Body of pancreas (tissue), 4 donors: ENCODE data around the gene RUNDC3A. TPM values are rescaled to one million over a fixed set of nuclear protein-coding genes. Genes with fewer than 3 reads are reported as not detected.
"Not testable (repeated sequence)": the region's sequence is repeated elsewhere in the genome, so short reads cannot be mapped to it uniquely, and the experiment has no call there.

Experiments used
- ATAC-seq: fragments of 150-250 bp; one replicate; pipeline ENCODE4 v1.9.1; 2016
- DNase-seq, 4 donors: peaks; one replicate each; pipeline ENCODE4 v3.0.0-alpha.2; 2019
- H3K27ac ChIP-seq, 4 donors: fragments of 200-600 bp; sonication (generic); 1 replicate in 3 of 4; 2 replicates in 1 of 4; pipeline versions ENCODE4 v1.5.1 to v1.6.1; 2016 to 2019; ENCODE audit warnings: mild to moderate bottlenecking in 1 of 4, mixed read lengths in 1 of 4, moderate library complexity in 1 of 4
- H3K27me3 ChIP-seq, 2 donors: fragments of 200-600 bp; sonication (generic); one replicate each; pipeline ENCODE4 v1.6.0; 2016; ENCODE audit warnings: mild to moderate bottlenecking in 1 of 2
- H3K36me3 ChIP-seq, 2 donors: fragments of 200-600 bp; sonication (generic); replicated peaks in 1 of 2; 2 replicates each; pipeline ENCODE4 v1.5.1; 2016; ENCODE audit warnings: low read depth in 2 of 2; ENCODE audit not compliant: insufficient read depth in 1 of 2
- H3K4me1 ChIP-seq: fragments of 200-600 bp; sonication (generic); one replicate; pipeline ENCODE4 v1.6.0; 2016
- H3K4me3 ChIP-seq, 2 donors: fragments of 200-600 bp; sonication (generic); 1 replicate in 1 of 2; 2 replicates in 1 of 2; pipeline ENCODE4 v1.5.1; 2016 to 2019
- H3K9me3 ChIP-seq, 3 donors: fragments of 200-600 bp; sonication (generic); 1 replicate in 2 of 3; 2 replicates in 1 of 3; pipeline ENCODE4 v1.5.1; 2016
- CTCF ChIP-seq, 7 experiments: fragments of 450-650 bp in 4 of 7; fragments of 200-600 bp in 3 of 7; sonication (generic) in 3 of 7; IDR thresholded peaks; one replicate each; pipeline ENCODE4 v1.5.1; 2016 to 2019; ENCODE audit warnings: antibody characterized with exemption in 7 of 7
- POLR2A ChIP-seq, 3 donors: fragments of 450-650 bp; IDR thresholded peaks; one replicate each; pipeline ENCODE4 v1.6.1; 2016; ENCODE audit warnings: antibody characterized with exemption in 3 of 3, mild to moderate bottlenecking in 2 of 3
- WGBS, 2 donors: methylation state at CpG; one replicate each; pipeline ENCODE4 v1.1.5; 2017; 5-methylcytosine and 5-hydroxymethylcytosine counted together
- intact Hi-C: fragments of 100-400 bp; cut with DNase I; formaldehyde crosslinking; loops from one replicate; pipeline ENCODE4 v1.15.1; 2023
- total RNA-seq, 2 donors: library from RNA; depleted of rRNA; stranded (reverse); fragments of >200 nt; gene quantifications; one replicate each; pipeline ENCODE4 v1.1.0, GENCODE V29; 2016

The RUNDC3A gene
- total RNA-seq, 2 donors from 2014 or later: 2.6 TPM; not detected in 1

- WGBS, 2 donors: 1 to 2% methylated on average over 13 to 18 of the region's 21 CpGs
- H3K27me3 ChIP-seq: no peaks in the 10 kb centered on the region
- peaks cover 0 to 7% of the 10 kb centered on the region in 2 donors for H3K36me3 ChIP-seq
- ATAC-seq: peak; percentile 5
- H3K4me1 ChIP-seq: peaks cover 17% of the 10 kb centered on the region
- peak overlapping the region; percentile 34 to 71 for H3K4me3 ChIP-seq
- DNase-seq: peak; percentile 45 to 62 (median 54)
- H3K9me3 ChIP-seq: no peaks in the 10 kb centered on the region
- H3K27ac ChIP-seq: peak overlapping the region; percentile 22 to 88 (median 74)
- TF ChIP-seq CTCF (IDR thresholded peaks at IDR 0.05): peak in 5 of 7 experiments; percentile 27 to 42 (median 34)
- peak in 1 of 3 donors; percentile 2 for TF ChIP-seq POLR2A (IDR thresholded peaks at IDR 0.05)
- intact Hi-C loops: no loop called here
Measured at GRCh38 chr17:44345454-44346026, 37.1 kb downstream of the RUNDC3A start.

GRCh38 chr17:44346064-44346844 lies 37.9 kb downstream of the RUNDC3A start:
- TF ChIP-seq POLR2A (IDR thresholded peaks at IDR 0.05) (no peak), CTCF (IDR thresholded peaks at IDR 0.05) (no peak)
- Histone ChIP-seq H3K27ac (peak overlapping the region in 3 of 4 donors; percentile 69 to 88 (median 78)), H3K36me3 (peaks cover 0 to 7% of the 10 kb centered on the region in 2 donors), H3K9me3 (no peaks in the 10 kb centered on the region), H3K27me3 (no peaks in the 10 kb centered on the region), H3K4me1 (peaks cover 17% of the 10 kb centered on the region), H3K4me3 (no peak overlapping the region)
- ATAC-seq: no peak
- intact Hi-C loops: no loop called here
- DNase-seq: no peak
- WGBS, 2 donors: 57 to 71% methylated on average over 10 to 13 of the region's 13 CpGs

GRCh38 chr17:44347206-44348055 lies 39.0 kb downstream of the RUNDC3A start:
- H3K27me3 ChIP-seq, H3K27ac ChIP-seq, H3K4me3 ChIP-seq, DNase-seq, ATAC-seq, intact Hi-C loops, H3K9me3 ChIP-seq: not testable (repeated sequence)
- WGBS, 2 donors: 79 to 80% methylated on average over 18 of the region's 18 CpGs
- Histone ChIP-seq H3K4me1 (peaks cover 17% of the 10 kb centered on the region), H3K36me3 (peaks cover 4 to 18% of the 10 kb centered on the region in 2 donors)

GRCh38 chr17:44348234-44348987 lies 40.0 kb downstream of the RUNDC3A start:
- no peak overlapping the region for H3K27ac ChIP-seq
- intact Hi-C loops: no loop called here
- H3K27me3 ChIP-seq: no peaks in the 10 kb centered on the region
- H3K4me1 ChIP-seq: peaks cover 20% of the 10 kb centered on the region
- H3K36me3 ChIP-seq: peaks cover 8 to 22% of the 10 kb centered on the region in 2 donors
- no peak overlapping the region for H3K4me3 ChIP-seq
- WGBS, 2 donors: 74 to 96% methylated on average over 6 to 9 of the region's 9 CpGs
- no peak for TF ChIP-seq CTCF (IDR thresholded peaks at IDR 0.05)
- no peak for TF ChIP-seq POLR2A (IDR thresholded peaks at IDR 0.05)
- ATAC-seq (no peak), DNase-seq (peak in 1 of 4 donors; percentile 63)
- no peaks in the 10 kb centered on the region for H3K9me3 ChIP-seq
